ENCODE results near the gene CCSAP.

CCSAP gene

GRCh38 chr1:229318056-229318455, 24.8 kb downstream of the CCSAP start:
- Histone ChIP-seq H3K9me3 (ENCODE audit: control insufficient read depth, low read length) (no peaks in the 10 kb centered on the region), H3K4me3 (ENCODE audit: low read length) (no peak overlapping the region), H3K9ac (ENCODE audit: low read length) (no peak overlapping the region), H3K27me3 (ENCODE audit: control insufficient read depth, insufficient read depth, low read length) (no peaks in the 10 kb centered on the region), H3K36me3 (ENCODE audit: control insufficient read depth, insufficient read depth, low read length) (no peaks in the 10 kb centered on the region), H3K4me1 (ENCODE audit: control insufficient read depth, insufficient read depth, low read length) (no peaks in the 10 kb centered on the region)

- H3K4me3 ChIP-seq (ENCODE audit: low read length): no peak overlapping the region
- H3K27me3 ChIP-seq (ENCODE audit: control insufficient read depth, insufficient read depth, low read length): no peaks in the 10 kb centered on the region
- H3K9ac ChIP-seq (ENCODE audit: low read length): no peak overlapping the region
- H3K4me1 ChIP-seq (ENCODE audit: control insufficient read depth, insufficient read depth, low read length): no peaks in the 10 kb centered on the region
- peaks cover 4% of the 10 kb centered on the region for H3K36me3 ChIP-seq (ENCODE audit: control insufficient read depth, insufficient read depth, low read length)
- no peaks in the 10 kb centered on the region for H3K9me3 ChIP-seq (ENCODE audit: control insufficient read depth, low read length)
These were observed 26.7 kb downstream of the CCSAP start for GRCh38 chr1:229316166-229316565.

GRCh38 chr1:229310833-229311232, 32.0 kb downstream of the CCSAP start:
- Histone ChIP-seq H3K9ac (ENCODE audit: low read length) (no peak overlapping the region), H3K36me3 (ENCODE audit: control insufficient read depth, insufficient read depth, low read length) (peaks cover 12% of the 10 kb centered on the region), H3K9me3 (ENCODE audit: control insufficient read depth, low read length) (no peaks in the 10 kb centered on the region), H3K4me1 (ENCODE audit: control insufficient read depth, insufficient read depth, low read length) (no peaks in the 10 kb centered on the region), H3K27me3 (ENCODE audit: control insufficient read depth, insufficient read depth, low read length) (no peaks in the 10 kb centered on the region), H3K4me3 (ENCODE audit: low read length) (no peak overlapping the region)

- Histone ChIP-seq H3K36me3 (ENCODE audit: control insufficient read depth, insufficient read depth, low read length) (peaks cover 12% of the 10 kb centered on the region), H3K27me3 (ENCODE audit: control insufficient read depth, insufficient read depth, low read length) (no peaks in the 10 kb centered on the region), H3K9me3 (ENCODE audit: control insufficient read depth, low read length) (no peaks in the 10 kb centered on the region)
These were observed 33.2 kb downstream of the CCSAP start for GRCh38 chr1:229309684-229310083.

GRCh38 chr1:229309074-229309473, 33.8 kb downstream of the CCSAP start:
- Histone ChIP-seq H3K4me1 (ENCODE audit: control insufficient read depth, insufficient read depth, low read length) (no peaks in the 10 kb centered on the region), H3K4me3 (ENCODE audit: low read length) (no peak overlapping the region), H3K9me3 (ENCODE audit: control insufficient read depth, low read length) (no peaks in the 10 kb centered on the region), H3K27me3 (ENCODE audit: control insufficient read depth, insufficient read depth, low read length) (no peaks in the 10 kb centered on the region), H3K36me3 (ENCODE audit: control insufficient read depth, insufficient read depth, low read length) (peaks cover 12% of the 10 kb centered on the region), H3K9ac (ENCODE audit: low read length) (no peak overlapping the region)

More at GRCh38 chr1:229309684-229310083, 33.2 kb downstream of the CCSAP start:
- Histone ChIP-seq H3K4me1 (ENCODE audit: control insufficient read depth, insufficient read depth, low read length) (no peaks in the 10 kb centered on the region), H3K4me3 (ENCODE audit: low read length) (no peak overlapping the region), H3K9ac (ENCODE audit: low read length) (no peak overlapping the region)

- H3K36me3 ChIP-seq (ENCODE audit: control insufficient read depth, insufficient read depth, low read length): peaks cover 13% of the 10 kb centered on the region
- H3K27me3 ChIP-seq (ENCODE audit: control insufficient read depth, insufficient read depth, low read length): no peaks in the 10 kb centered on the region
- H3K9me3 ChIP-seq (ENCODE audit: control insufficient read depth, low read length): no peaks in the 10 kb centered on the region
- no peaks in the 10 kb centered on the region for H3K4me1 ChIP-seq (ENCODE audit: control insufficient read depth, insufficient read depth, low read length)
- H3K4me3 ChIP-seq (ENCODE audit: low read length): no peak overlapping the region
- H3K9ac ChIP-seq (ENCODE audit: low read length): no peak overlapping the region
These were observed 37.5 kb downstream of the CCSAP start for GRCh38 chr1:229305392-229305791.

GRCh38 chr1:229303855-229304254, 39.0 kb downstream of the CCSAP start:
- peaks cover 5% of the 10 kb centered on the region for H3K4me1 ChIP-seq (ENCODE audit: control insufficient read depth, insufficient read depth, low read length)
- H3K9me3 ChIP-seq (ENCODE audit: control insufficient read depth, low read length): no peaks in the 10 kb centered on the region
- H3K36me3 ChIP-seq (ENCODE audit: control insufficient read depth, insufficient read depth, low read length): peaks cover 14% of the 10 kb centered on the region
- no peaks in the 10 kb centered on the region for H3K27me3 ChIP-seq (ENCODE audit: control insufficient read depth, insufficient read depth, low read length)
- H3K4me3 ChIP-seq (ENCODE audit: low read length): no peak overlapping the region
- no peak overlapping the region for H3K9ac ChIP-seq (ENCODE audit: low read length)

- no peak overlapping the region for H3K9ac ChIP-seq (ENCODE audit: low read length)
- H3K4me1 ChIP-seq (ENCODE audit: control insufficient read depth, insufficient read depth, low read length): peaks cover 5% of the 10 kb centered on the region
- no peaks in the 10 kb centered on the region for H3K9me3 ChIP-seq (ENCODE audit: control insufficient read depth, low read length)
- H3K4me3 ChIP-seq (ENCODE audit: low read length): no peak overlapping the region
- H3K36me3 ChIP-seq (ENCODE audit: control insufficient read depth, insufficient read depth, low read length): peaks cover 9% of the 10 kb centered on the region
- no peaks in the 10 kb centered on the region for H3K27me3 ChIP-seq (ENCODE audit: control insufficient read depth, insufficient read depth, low read length)
These were observed 40.1 kb downstream of the CCSAP start for GRCh38 chr1:229302740-229303139.

- no peak overlapping the region for H3K9ac ChIP-seq (ENCODE audit: low read length)
- peaks cover 5% of the 10 kb centered on the region for H3K4me1 ChIP-seq (ENCODE audit: control insufficient read depth, insufficient read depth, low read length)
- H3K27me3 ChIP-seq (ENCODE audit: control insufficient read depth, insufficient read depth, low read length): no peaks in the 10 kb centered on the region
- no peak overlapping the region for H3K4me3 ChIP-seq (ENCODE audit: low read length)
- H3K9me3 ChIP-seq (ENCODE audit: control insufficient read depth, low read length): no peaks in the 10 kb centered on the region
- H3K36me3 ChIP-seq (ENCODE audit: control insufficient read depth, insufficient read depth, low read length): peaks cover 9% of the 10 kb centered on the region
These were observed 42.6 kb downstream of the CCSAP start for GRCh38 chr1:229300099-229300757.

GRCh38 chr1:229298887-229299503, 43.9 kb downstream of the CCSAP start:
- H3K9me3 ChIP-seq (ENCODE audit: control insufficient read depth, low read length): no peaks in the 10 kb centered on the region
- no peaks in the 10 kb centered on the region for H3K27me3 ChIP-seq (ENCODE audit: control insufficient read depth, insufficient read depth, low read length)
- H3K4me3 ChIP-seq (ENCODE audit: low read length): no peak overlapping the region
- H3K4me1 ChIP-seq (ENCODE audit: control insufficient read depth, insufficient read depth, low read length): peaks cover 5% of the 10 kb centered on the region
- H3K36me3 ChIP-seq (ENCODE audit: control insufficient read depth, insufficient read depth, low read length): peaks cover 9% of the 10 kb centered on the region
- no peak overlapping the region for H3K9ac ChIP-seq (ENCODE audit: low read length)

- H3K4me1 ChIP-seq (ENCODE audit: control insufficient read depth, insufficient read depth, low read length): peaks cover 5% of the 10 kb centered on the region
- H3K4me3 ChIP-seq (ENCODE audit: low read length): no peak overlapping the region
- peaks cover 9% of the 10 kb centered on the region for H3K36me3 ChIP-seq (ENCODE audit: control insufficient read depth, insufficient read depth, low read length)
- H3K9ac ChIP-seq (ENCODE audit: low read length): no peak overlapping the region
- H3K27me3 ChIP-seq (ENCODE audit: control insufficient read depth, insufficient read depth, low read length): no peaks in the 10 kb centered on the region
- no peaks in the 10 kb centered on the region for H3K9me3 ChIP-seq (ENCODE audit: control insufficient read depth, low read length)
These were observed 44.4 kb downstream of the CCSAP start for GRCh38 chr1:229298420-229298819.

GRCh38 chr1:229297746-229298145, 45.1 kb downstream of the CCSAP start:
- Histone ChIP-seq H3K27me3 (ENCODE audit: control insufficient read depth, insufficient read depth, low read length) (no peaks in the 10 kb centered on the region), H3K4me3 (ENCODE audit: low read length) (no peak overlapping the region), H3K36me3 (ENCODE audit: control insufficient read depth, insufficient read depth, low read length) (peaks cover 9% of the 10 kb centered on the region), H3K4me1 (ENCODE audit: control insufficient read depth, insufficient read depth, low read length) (peaks cover 5% of the 10 kb centered on the region), H3K9me3 (ENCODE audit: control insufficient read depth, low read length) (no peaks in the 10 kb centered on the region), H3K9ac (ENCODE audit: low read length) (no peak overlapping the region)

Measured in mucosa of stomach (tissue), 1 donor.